Neuronal stem cell (in vitro differentiated cells): Measurements from ENCODE around the gene NEGR1.

Experiments
- DNase-seq: peaks from one replicate; pipeline ENCODE4 v3.0.0-alpha.2; 2013; ENCODE audit warnings: low spot score
- H2AFZ ChIP-seq: one replicate; pipeline ENCODE4 v1.6.1; 2013; ENCODE audit warnings: mild to moderate bottlenecking, low read length, inconsistent platforms
- H2AK5ac ChIP-seq: 2 replicates; pipeline ENCODE4 v1.6.1; 2013; ENCODE audit warnings: low read depth, mild to moderate bottlenecking, inconsistent platforms, low read length, moderate library complexity, mixed read lengths
- H2BK120ac ChIP-seq: 2 replicates; pipeline ENCODE4 v1.6.1; 2013; ENCODE audit warnings: low read depth, mild to moderate bottlenecking, inconsistent platforms, low read length, moderate library complexity, mixed read lengths
- H2BK12ac ChIP-seq: one replicate; pipeline ENCODE4 v1.6.1; 2013; ENCODE audit warnings: low read length, inconsistent platforms
- H2BK15ac ChIP-seq: 2 replicates; pipeline ENCODE4 v1.6.1; 2013; ENCODE audit warnings: mild to moderate bottlenecking, low read length, inconsistent platforms, mixed read lengths
- H2BK5ac ChIP-seq: one replicate; pipeline ENCODE4 v1.6.1; 2013; ENCODE audit warnings: inconsistent platforms, mild to moderate bottlenecking, low read length, moderate library complexity
- H3K14ac ChIP-seq: one replicate; pipeline ENCODE4 v1.6.1; 2013; ENCODE audit warnings: low read length, inconsistent platforms
- H3K18ac ChIP-seq: 2 replicates; pipeline ENCODE4 v1.6.1; 2013; ENCODE audit warnings: low read length, inconsistent platforms
- H3K23ac ChIP-seq: 2 replicates; pipeline ENCODE4 v1.6.1; 2013; ENCODE audit warnings: low read depth, mild to moderate bottlenecking, mixed read lengths, low read length, inconsistent platforms; ENCODE audit not compliant: poor library complexity
- H3K27ac ChIP-seq: replicated peaks from 3 replicates; pipeline ENCODE4 v1.5.1; 2013; ENCODE audit warnings: low read length, inconsistent platforms
- H3K27me3 ChIP-seq, 3 experiments: 2 replicates each; pipeline ENCODE4 v1.6.1; 2013; ENCODE audit warnings: low read length in 3 of 3, mild to moderate bottlenecking in 2 of 3, inconsistent platforms in 1 of 3, low read depth in 1 of 3, mixed read lengths in 1 of 3, moderate library complexity in 1 of 3; ENCODE audit not compliant: control insufficient read depth in 3 of 3, insufficient read depth in 3 of 3
- H3K36me3 ChIP-seq, 2 donors: replicated peaks in 1 of 2; 2 replicates each; pipeline ENCODE4 v1.6.1; 2013; ENCODE audit warnings: low read length in 2 of 2; ENCODE audit not compliant: control insufficient read depth in 2 of 2, insufficient read depth in 2 of 2
- H3K4ac ChIP-seq: 2 replicates; pipeline ENCODE4 v1.6.1; 2013; ENCODE audit warnings: inconsistent platforms, mild to moderate bottlenecking, low read length, moderate library complexity
- H3K4me1 ChIP-seq, 2 donors: 1 replicate in 1 of 2; 2 replicates in 1 of 2; pipeline ENCODE4 v1.6.1; 2013; ENCODE audit warnings: low read length in 2 of 2, low read depth in 1 of 2; ENCODE audit not compliant: control insufficient read depth in 2 of 2, insufficient read depth in 1 of 2
- H3K4me2 ChIP-seq: one replicate; pipeline ENCODE4 v1.6.1; 2013; ENCODE audit warnings: mild to moderate bottlenecking, low read length, inconsistent platforms; ENCODE audit not compliant: insufficient read depth, poor library complexity, severe bottlenecking
- H3K4me3 ChIP-seq, 2 donors: 2 replicates each; pipeline ENCODE4 v1.5.1; 2013; ENCODE audit warnings: low read length in 2 of 2, mild to moderate bottlenecking in 2 of 2, inconsistent platforms in 1 of 2, moderate library complexity in 1 of 2
- H3K79me1 ChIP-seq: one replicate; pipeline ENCODE4 v1.6.1; 2013; ENCODE audit warnings: low read depth, mild to moderate bottlenecking, inconsistent platforms, low read length, moderate library complexity
- H3K9ac ChIP-seq: one replicate; pipeline ENCODE4 v1.6.1; 2013; ENCODE audit warnings: mild to moderate bottlenecking, low read depth, low read length, inconsistent platforms; ENCODE audit not compliant: poor library complexity
- H3K9me3 ChIP-seq, 2 donors: replicated peaks in 1 of 2; 2 replicates each; pipeline versions ENCODE3 to v1.6.1; 2013; ENCODE audit warnings: low read length in 2 of 2, mild to moderate bottlenecking in 2 of 2, inconsistent platforms in 1 of 2, low read depth in 1 of 2, mixed read lengths in 1 of 2, moderate library complexity in 1 of 2; ENCODE audit not compliant: control insufficient read depth in 2 of 2, insufficient read depth in 1 of 2
- H4K8ac ChIP-seq: one replicate; pipeline ENCODE4 v1.6.1; 2013; ENCODE audit warnings: low read depth, mild to moderate bottlenecking, inconsistent platforms, low read length, moderate library complexity
- H4K91ac ChIP-seq: one replicate; pipeline ENCODE4 v1.6.1; 2013; ENCODE audit warnings: low read length, low read depth, mild to moderate bottlenecking, inconsistent platforms; ENCODE audit not compliant: poor library complexity
- WGBS, 2 donors: extraction: QIAGEN DNeasy Blood & Tissue Kit; methylation state at CpG; one replicate each; pipeline ENCODE4 v1.1.7; 2013; ENCODE audit warnings: missing lambda C conversion rate in 2 of 2, mixed read lengths in 1 of 2; ENCODE audit not compliant: insufficient read length in 2 of 2, insufficient replicate concordance in 1 of 2; ENCODE audit errors: extremely low coverage in 2 of 2; 5-methylcytosine and 5-hydroxymethylcytosine counted together

Gene NEGR1

DNA sequence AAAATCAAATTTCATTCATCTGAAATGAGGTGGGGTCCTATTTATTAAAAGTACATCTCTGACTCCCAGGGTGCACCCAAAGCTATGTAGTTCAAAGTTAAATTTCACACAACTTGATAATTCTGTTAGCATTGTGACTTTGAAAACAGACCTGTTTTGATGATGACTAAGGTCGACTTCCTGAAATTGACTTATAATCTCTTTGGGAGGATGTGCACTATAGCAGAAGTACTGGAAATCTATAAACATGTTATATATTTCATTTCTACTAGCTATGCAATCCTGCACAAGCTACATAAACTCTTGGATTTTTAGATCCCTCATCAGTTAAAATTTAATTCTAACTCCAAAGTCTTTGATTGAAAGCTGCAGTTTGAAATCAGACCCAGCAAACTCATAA, 507.6 kb downstream of the NEGR1 start:
- Histone ChIP-seq H4K91ac (no peak overlapping the region), H2BK5ac (no peak overlapping the region), H3K4me3 (no peak overlapping the region), H3K4me2 (no peak overlapping the region), H3K27me3 (no peaks in the 10 kb centered on the region), H3K9me3 (no peaks in the 10 kb centered on the region), H3K79me1 (no peaks in the 10 kb centered on the region), H3K18ac (no peak overlapping the region), H3K27ac (no peak overlapping the region), H3K14ac (no peak overlapping the region), H3K4me1 (no peaks in the 10 kb centered on the region), H4K8ac (no peak overlapping the region), H3K23ac (no peak overlapping the region), H2BK15ac (no peak overlapping the region), H3K9ac (no peak overlapping the region), H2BK120ac (no peak overlapping the region), H2AK5ac (no peak overlapping the region), H3K36me3 (no peaks in the 10 kb centered on the region), H2AFZ (no peak overlapping the region), H2BK12ac (no peak overlapping the region), H3K4ac (no peak overlapping the region)
- WGBS, 2 donors = no CpG with 5 or more reads among the region's 1 CpG
- no peak for DNase-seq

DNA sequence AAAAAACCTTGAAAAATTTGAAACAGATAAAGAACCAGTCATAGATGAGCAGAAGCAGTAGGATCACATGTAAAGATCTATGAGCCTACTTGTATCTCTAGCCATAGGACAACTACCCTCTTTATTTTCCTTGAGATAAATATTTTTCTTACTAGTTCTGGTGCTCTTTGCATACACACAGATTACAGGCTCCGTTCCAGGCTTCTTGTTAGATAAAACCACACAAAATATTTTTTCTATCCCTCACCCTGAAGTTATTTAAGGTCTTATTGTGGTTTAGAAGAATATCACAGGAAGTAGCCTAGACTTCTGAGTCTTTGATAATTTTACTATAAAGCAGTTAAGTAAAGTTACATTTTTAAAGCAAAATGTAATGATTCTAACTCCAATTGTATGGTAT, 512.2 kb downstream of the NEGR1 start:
- Histone ChIP-seq H3K27me3 (no peaks in the 10 kb centered on the region), H2BK120ac (no peak overlapping the region), H2BK5ac (no peak overlapping the region), H3K36me3 (no peaks in the 10 kb centered on the region), H3K23ac (no peak overlapping the region), H3K18ac (no peak overlapping the region), H3K27ac (no peak overlapping the region), H2BK12ac (no peak overlapping the region), H3K9ac (no peak overlapping the region), H3K4me2 (no peak overlapping the region), H3K4me1 (no peaks in the 10 kb centered on the region), H2BK15ac (no peak overlapping the region), H3K79me1 (no peaks in the 10 kb centered on the region), H4K8ac (no peak overlapping the region), H3K9me3 (no peaks in the 10 kb centered on the region), H3K4me3 (no peak overlapping the region), H2AFZ (no peak overlapping the region), H3K4ac (no peak overlapping the region), H4K91ac (no peak overlapping the region), H3K14ac (no peak overlapping the region), H2AK5ac (no peak overlapping the region)
- no CpG with 5 or more reads among the region's 1 CpG for WGBS, 2 donors
- DNase-seq = no peak

DNA sequence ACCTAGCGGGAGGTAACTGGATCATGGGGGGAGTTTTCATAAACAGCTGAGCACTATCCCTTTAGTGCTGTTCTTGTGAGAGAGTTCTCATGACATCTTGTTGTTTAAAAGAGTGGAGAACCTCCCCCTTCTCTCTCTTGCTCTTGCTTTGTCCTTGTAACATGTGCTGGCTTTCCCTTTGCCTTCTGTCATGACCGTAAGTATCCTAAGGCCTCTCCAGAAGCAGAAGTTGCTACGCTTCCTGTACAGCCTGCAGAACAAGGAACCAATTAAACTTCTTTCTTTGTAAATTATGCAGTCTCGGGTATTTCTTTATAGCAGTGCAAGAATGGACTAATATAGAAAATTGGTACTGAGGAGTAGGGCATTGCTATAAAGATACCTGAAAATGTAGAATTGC, 515.6 kb downstream of the NEGR1 start:
- H3K4me3 ChIP-seq = no peak overlapping the region
- peak overlapping the region; percentile 45 for H2AFZ ChIP-seq
- no peaks in the 10 kb centered on the region for H3K4me1 ChIP-seq
- H4K91ac ChIP-seq = no peak overlapping the region
- no peak overlapping the region for H3K27ac ChIP-seq
- DNase-seq = no peak
- no peak overlapping the region for H2BK15ac ChIP-seq
- no peaks in the 10 kb centered on the region for H3K27me3 ChIP-seq
- H3K36me3 ChIP-seq = no peaks in the 10 kb centered on the region
- H3K79me1 ChIP-seq = no peaks in the 10 kb centered on the region
- no peak overlapping the region for H4K8ac ChIP-seq
- H3K14ac ChIP-seq = no peak overlapping the region
- WGBS, 2 donors = no CpG with 5 or more reads among the region's 4 CpGs
- no peak overlapping the region for H3K18ac ChIP-seq
- no peak overlapping the region for H3K4ac ChIP-seq
- H3K9me3 ChIP-seq = no peaks in the 10 kb centered on the region
- H3K23ac ChIP-seq = no peak overlapping the region
- no peak overlapping the region for H2BK120ac ChIP-seq
- no peak overlapping the region for H2AK5ac ChIP-seq
- no peak overlapping the region for H2BK12ac ChIP-seq
- no peak overlapping the region for H3K9ac ChIP-seq
- H3K4me2 ChIP-seq = no peak overlapping the region
- no peak overlapping the region for H2BK5ac ChIP-seq

DNA sequence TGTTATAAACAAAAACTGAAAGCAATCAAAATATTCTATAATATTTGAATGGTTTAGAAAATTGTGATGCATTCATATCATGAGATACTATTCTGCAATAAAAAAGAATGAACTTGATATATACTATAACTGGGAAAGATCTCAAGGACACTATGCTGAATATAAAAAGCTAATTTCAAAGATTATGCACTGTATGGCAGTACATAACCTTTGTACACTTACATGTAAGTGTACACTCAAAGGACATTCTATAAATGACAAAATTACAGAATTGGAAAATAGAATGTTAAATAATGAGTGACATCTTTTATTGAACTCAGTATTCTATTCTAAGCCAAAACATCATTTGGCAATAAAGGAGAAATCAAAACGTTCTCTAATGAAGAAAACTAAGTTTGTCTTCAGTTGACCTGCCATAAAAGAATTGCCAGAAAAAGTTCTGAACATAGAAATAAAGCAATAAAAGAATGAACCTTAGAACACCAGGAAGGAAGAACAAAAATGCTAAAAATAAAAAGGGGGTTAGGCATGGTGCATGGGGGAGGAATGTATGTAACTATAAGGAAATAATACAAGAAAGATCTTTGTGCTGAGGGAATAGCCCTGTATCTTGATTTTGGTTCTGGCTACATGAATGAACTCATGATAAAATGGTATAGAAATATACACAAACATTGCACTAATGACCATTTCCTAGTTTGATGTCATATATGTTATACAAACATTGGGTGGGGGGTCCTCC, 519.7 kb downstream of the NEGR1 start:
- Histone ChIP-seq H3K4ac (no peak overlapping the region), H3K23ac (no peak overlapping the region), H3K14ac (no peak overlapping the region), H3K9ac (no peak overlapping the region), H3K18ac (no peak overlapping the region), H4K91ac (no peak overlapping the region), H4K8ac (no peak overlapping the region), H3K4me2 (no peak overlapping the region), H2AFZ (no peak overlapping the region), H3K27me3 (no peaks in the 10 kb centered on the region), H3K79me1 (no peaks in the 10 kb centered on the region), H2AK5ac (no peak overlapping the region), H3K4me3 (no peak overlapping the region), H2BK12ac (no peak overlapping the region), H3K36me3 (no peaks in the 10 kb centered on the region), H2BK5ac (no peak overlapping the region), H3K4me1 (no peaks in the 10 kb centered on the region), H2BK120ac (no peak overlapping the region), H3K9me3 (no peaks in the 10 kb centered on the region), H2BK15ac (no peak overlapping the region), H3K27ac (no peak overlapping the region)
- WGBS, 2 donors = no CpG with 5 or more reads among the region's 1 CpG
- no peak for DNase-seq
